HG03039 (cell line): ENCODE data around the gene WDR31.
"Not testable (repeated sequence)": the region's sequence is repeated elsewhere in the genome, so short reads cannot be mapped to it uniquely, and the experiment has no call there.

Experiments used
- ATAC-seq: cut with Tn5 transposase; IDR thresholded peaks from one replicate; pipeline ENCODE4 v1.9.1; 2021; ENCODE audit warnings: mild to moderate bottlenecking, moderate library complexity; ENCODE audit not compliant: unreplicated experiment

The WDR31 gene

DNA sequence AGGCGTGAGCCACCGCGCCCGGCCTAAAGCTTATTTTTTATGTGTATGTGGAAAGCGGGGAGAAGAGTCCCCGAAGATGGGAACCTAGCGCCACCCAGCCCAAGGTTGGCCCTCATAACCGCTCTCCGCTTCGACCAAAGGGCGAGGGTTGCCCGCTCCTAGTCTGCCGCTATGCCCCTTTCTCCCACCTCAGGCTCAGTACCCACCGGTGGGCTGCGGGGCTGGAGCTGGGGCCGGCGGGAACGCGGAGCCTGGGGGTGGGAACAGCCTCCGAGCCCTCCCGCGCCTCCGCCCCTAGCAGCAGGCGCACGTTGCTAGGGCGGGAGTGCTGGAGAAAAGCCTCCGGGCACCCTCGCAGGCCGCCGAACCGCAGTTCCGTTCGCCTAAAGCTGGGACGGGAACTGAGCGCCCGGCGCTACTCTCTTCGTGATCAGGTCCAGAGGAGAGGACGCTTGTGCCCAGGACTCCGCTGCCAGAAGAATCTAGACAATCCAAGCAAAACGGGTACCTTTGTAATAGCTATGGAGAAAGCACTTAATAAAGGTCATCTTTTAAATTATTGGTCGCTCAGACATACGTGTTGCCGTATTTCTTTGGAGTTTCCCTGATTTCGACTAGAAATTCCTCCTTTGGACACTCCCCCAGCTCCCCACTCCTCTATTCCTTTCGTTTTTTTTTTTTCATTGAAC lies at the start of gene WDR31:
Gene WDR31 (minus strand): TSS at position 265 of the 689 bp plus-strand sequence. CDS start 8,253 bp downstream, outside the sequence.
- ATAC-seq: peak; percentile 95

DNA sequence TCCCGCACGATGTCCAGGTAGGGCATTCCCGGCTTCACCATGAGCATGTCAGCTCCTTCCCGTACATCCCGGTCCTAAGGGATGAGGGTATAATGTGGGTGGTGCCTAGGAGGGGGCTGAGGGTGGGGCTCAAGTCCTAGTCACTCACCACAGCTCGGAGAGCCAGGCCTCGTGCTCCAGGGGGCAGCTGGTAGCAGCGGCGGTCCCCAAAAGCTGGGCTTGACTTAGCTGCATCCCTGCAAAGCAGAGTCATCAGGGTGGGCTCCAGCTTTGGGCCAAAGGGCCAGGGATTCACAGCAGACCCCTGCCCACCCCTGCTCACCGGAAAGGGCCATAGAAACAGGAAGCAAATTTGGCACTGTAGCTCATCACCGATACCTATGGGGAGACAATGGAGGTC lies 49.4 kb upstream of the WDR31 start:
- no peak for ATAC-seq

GRCh38 chr9:113388833-113389232 lies 48.8 kb upstream of the WDR31 start:
- ATAC-seq: no peak

- ATAC-seq: no peak
Observed at GRCh38 chr9:113387560-113388230, 47.6 kb upstream of the WDR31 start.

DNA sequence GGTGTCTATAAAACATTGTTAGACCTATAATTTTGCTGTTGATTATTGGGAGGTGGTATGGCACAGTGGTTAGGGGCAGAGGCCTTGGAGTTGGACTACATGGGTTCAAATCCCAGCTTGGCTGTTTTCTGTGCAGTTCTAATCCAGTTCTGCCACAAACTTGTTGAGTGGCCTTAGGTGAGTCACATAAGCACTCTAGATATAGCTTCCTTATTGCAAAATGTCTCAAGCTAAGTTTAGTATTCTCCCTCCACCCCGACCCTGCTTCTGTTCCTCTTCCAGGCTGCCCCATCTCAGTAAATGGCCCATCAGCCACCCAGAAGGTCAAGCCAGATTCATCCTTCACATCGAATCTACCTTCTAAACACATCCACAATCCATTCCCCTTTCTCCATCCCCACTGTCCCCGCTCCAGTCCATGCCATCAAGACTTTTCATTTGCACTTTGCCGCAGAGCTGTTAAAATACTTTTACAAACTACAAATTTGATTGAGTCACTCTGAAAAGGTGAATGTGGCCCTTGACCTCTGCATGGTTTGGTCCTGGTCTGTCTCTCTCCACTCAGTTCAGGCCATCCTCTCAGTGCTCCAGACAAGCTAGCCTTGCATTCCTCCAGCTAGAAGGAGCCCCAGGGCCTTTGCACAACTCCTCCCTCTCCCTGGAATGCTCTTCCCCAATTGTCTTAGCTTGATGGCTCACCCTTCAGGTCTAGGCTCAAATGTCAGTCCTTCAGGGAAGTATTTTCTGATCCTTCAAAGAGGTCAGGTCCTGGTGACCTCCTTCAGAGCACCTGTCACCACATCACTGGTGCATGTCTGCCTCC lies 46.7 kb upstream of the WDR31 start:
- ATAC-seq: no peak

DNA sequence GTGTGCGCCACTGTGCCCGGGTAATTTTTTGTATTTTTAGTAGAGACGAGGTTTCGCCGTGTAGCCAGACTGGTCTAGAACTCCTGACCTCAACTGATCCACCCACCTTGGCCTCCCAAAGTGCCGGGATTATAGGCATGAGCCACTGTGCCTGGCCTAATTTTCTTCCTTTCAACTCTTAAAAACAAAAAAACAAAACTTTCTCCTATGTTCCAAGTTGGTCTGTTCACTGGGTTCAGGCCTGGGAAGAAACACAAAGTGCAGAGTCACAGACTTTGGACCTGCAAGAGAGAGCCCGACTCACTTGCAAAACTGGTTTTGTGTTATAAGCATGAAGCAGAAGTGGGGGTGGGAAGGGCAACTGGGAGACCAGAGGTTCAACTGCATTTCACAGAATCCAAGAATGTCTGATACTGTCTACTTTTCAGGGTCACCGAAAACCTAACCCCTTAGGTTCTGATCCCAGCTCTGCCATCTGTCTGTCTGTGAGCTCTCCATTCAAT lies 41.9 kb upstream of the WDR31 start:
- ATAC-seq: no peak

- ATAC-seq: not testable (repeated sequence)
Observed at GRCh38 chr9:113381441-113381840, 41.4 kb upstream of the WDR31 start.

DNA sequence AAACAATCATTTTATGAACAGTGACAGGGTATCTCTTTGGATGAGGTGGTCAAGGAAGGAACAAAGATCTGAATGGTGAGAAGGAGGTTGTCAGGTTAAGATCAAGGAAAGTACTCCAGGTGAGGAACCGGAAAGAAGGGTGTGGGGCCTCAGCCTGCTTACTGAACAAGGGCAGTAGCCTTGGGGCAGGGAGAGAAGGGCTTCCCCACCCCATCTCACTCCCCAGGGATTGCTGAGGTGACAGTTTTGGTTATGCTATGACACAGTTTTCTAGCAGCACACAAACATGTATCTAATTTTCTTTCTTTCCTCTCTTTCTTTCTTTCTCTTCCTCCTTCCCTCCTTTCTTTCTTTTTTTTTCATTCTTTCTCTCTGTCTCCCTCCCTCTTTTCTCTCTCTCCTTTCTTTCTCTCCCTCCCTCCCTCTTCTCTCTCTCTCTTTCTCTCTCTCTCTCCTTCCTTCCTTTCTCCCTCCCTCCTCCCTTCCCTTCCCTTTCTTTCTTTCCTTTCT lies 40.8 kb upstream of the WDR31 start:
- no peak for ATAC-seq

- not testable (repeated sequence) for ATAC-seq
Observed at GRCh38 chr9:113379829-113380210, 39.7 kb upstream of the WDR31 start.

DNA sequence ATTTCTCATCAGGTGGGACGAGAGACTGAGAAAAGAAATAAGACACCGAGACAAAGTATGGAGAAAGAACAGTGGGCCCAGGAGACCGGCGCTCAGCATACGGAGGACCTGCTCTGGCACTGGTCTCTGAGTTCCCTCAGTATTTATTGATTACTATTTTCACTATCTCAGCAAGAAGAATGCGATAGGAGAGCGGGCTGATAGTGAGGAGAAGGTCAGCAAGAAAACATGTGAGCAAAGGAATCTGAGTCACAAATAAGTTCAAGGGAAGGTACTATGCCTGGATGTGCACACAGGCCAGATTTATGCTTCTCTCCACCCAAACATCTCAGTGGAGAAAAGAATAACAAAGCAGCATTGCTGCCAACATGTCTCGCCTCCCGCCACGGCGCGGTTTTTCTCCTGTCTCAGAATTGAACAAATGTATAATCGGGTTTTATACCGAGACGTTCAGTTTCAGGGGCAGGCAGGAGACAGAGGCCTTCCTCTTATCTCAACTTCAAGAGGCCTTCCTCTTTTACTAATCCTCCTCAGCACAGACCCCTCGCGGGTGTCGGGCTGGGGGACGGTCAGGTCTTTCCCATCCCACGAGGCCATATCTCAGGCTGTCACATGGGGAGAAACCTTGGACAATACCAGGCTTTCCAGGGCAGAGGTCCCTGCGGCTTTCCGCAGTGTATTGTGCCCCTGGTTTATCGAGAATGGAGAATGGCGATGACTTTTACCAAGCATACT lies 39.2 kb upstream of the WDR31 start:
- ATAC-seq: not testable (repeated sequence)

- peak; percentile 71 for ATAC-seq
Observed at GRCh38 chr9:113376634-113377567, 36.8 kb upstream of the WDR31 start, which contains the start of gene HDHD3. Gene HDHD3, minus strand, starts transcription at chr9:113376986. Its CDS starts 2,632 bp downstream, at chr9:113374354.

- ATAC-seq: no peak
Observed at GRCh38 chr9:113375057-113376023, 35.3 kb upstream of the WDR31 start.

- no peak for ATAC-seq
Observed at GRCh38 chr9:113373676-113374392, 33.8 kb upstream of the WDR31 start.

DNA sequence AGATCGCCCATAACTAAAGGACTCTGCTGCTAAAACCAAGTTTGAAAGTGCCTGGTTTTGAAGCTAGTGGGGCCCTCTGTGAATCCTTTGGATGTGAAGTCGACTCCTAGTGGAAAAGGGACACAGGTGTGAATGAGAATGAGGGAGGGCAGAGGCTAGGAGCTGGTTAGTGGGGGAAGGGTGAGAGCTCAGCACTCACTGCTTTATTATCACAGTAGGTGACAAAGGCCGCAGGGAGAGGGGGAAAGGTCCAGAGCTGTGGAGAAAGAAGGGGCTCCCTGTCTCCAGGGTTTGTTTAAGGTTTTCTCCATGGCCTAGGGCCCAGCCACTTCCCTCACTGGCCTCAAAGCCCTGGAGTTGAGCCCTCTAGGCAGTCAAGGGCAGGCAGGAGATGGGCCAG lies 33.2 kb upstream of the WDR31 start:
- no peak for ATAC-seq

DNA sequence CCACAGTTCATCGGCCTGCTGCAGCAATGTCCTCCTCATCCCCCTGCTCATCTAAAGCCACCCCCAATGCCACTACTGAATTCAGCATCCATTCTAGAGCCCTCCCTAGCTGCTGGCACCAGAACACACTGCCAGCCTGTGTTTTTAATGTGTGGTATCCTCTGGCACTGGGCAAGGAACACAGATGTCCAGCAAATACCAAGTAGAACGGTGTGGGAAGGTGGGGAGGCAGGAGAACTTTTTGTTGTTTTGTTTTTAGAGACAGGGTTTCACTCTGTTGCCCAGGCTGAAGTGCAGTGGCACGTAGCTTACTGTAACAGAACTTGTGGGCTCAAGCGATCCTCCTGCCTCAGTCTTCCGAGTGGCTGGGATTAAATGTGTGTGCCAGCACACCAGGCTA lies 32.0 kb upstream of the WDR31 start:
- no peak for ATAC-seq

DNA sequence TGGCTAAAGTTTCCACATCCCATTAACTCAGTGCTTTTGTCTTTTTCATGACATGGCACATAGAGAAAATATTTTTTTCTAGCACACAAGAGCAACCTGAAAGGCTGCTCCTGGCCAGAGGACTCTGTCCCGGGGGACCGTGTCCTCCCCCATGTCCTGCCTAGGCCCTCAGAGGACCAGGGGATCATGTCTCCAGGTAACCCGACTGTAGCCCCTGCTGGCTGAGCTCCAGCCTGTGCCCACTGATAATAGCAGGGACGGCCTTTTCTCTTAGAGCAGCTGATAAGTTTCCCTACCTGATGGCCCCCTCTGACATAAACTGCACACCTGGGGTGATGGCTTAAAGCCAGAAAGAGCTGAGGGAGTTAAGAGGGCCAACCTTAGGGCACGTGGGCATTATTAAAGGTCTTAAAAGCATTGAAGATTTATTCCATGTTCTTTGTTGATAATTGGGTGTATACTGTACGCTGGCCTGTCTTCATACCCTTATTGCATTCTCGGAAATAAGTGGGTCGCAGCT lies 30.8 kb upstream of the WDR31 start:
- ATAC-seq: no peak

DNA sequence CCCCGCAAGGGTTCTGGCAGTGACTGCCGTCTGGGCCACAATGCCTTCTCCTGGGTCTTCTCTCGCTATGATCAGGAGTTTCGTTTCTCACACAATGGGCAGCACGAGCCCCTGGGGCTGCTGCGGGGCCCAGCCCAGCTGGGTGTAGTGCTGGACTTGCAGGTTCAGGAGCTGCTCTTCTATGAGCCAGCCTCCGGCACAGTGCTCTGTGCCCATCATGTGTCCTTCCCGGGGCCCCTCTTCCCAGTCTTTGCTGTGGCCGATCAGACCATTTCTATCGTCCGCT lies 29.7 kb upstream of the WDR31 start:
- ATAC-seq: no peak
